ENCODE results near the gene SORCS3. TPM values are rescaled to one million over a fixed set of nuclear protein-coding genes. Genes with fewer than 3 reads are reported as not detected.

SORCS3 gene
- total RNA-seq, 1 experiment from 2014 or later: 0.04 TPM

DNA sequence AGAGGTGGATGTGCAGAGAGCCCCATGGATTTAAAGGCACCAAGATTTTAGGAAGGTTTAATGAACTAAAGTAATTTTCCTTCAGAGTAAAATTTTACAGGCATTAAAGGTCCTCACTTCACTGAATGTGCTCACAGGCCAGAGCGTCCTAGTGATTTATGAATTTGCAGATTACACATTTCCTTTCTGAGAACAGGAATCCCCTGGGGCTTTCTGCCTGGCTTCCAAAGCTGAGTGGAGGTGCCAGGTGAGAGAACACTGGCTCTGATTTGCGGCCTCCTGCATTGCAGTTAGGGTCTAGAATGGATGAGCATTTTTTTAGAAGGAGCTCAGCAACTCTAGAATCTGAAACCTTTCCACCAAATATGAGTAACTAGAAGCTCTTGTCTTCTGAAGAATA is 194.3 kb downstream of the SORCS3 start:
- TF ChIP-seq, protein P1, sequence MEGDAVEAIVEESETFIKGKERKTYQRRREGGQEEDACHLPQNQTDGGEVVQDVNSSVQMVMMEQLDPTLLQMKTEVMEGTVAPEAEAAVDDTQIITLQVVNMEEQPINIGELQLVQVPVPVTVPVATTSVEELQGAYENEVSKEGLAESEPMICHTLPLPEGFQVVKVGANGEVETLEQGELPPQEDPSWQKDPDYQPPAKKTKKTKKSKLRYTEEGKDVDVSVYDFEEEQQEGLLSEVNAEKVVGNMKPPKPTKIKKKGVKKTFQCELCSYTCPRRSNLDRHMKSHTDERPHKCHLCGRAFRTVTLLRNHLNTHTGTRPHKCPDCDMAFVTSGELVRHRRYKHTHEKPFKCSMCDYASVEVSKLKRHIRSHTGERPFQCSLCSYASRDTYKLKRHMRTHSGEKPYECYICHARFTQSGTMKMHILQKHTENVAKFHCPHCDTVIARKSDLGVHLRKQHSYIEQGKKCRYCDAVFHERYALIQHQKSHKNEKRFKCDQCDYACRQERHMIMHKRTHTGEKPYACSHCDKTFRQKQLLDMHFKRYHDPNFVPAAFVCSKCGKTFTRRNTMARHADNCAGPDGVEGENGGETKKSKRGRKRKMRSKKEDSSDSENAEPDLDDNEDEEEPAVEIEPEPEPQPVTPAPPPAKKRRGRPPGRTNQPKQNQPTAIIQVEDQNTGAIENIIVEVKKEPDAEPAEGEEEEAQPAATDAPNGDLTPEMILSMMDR (conservative IDR thresholded peaks at IDR 0.05): no peak
- Histone ChIP-seq H4K20me1 (ENCODE audit: control insufficient read depth, insufficient read depth, insufficient read length) (no peaks in the 10 kb centered on the region), H2AFZ (ENCODE audit: low read length) (no peak overlapping the region), H2AK5ac (ENCODE audit: insufficient read length, low read length) (no peak overlapping the region), H3K79me2 (ENCODE audit: insufficient read depth, low read length) (no peaks in the 10 kb centered on the region), H3K14ac (ENCODE audit: insufficient read depth, low read length) (no peak overlapping the region), H3K9ac (ENCODE audit: extremely low read depth, insufficient read length, low read length) (no peak overlapping the region), H3K79me1 (ENCODE audit: insufficient read depth, low read depth, low read length, poor library complexity, severe bottlenecking) (no peaks in the 10 kb centered on the region), H3K56ac (ENCODE audit: insufficient read length, low read depth, low read length) (no peak overlapping the region), H2BK120ac (ENCODE audit: low read depth, low read length, poor library complexity, severe bottlenecking) (no peak overlapping the region), H3K4ac (ENCODE audit: low read depth, low read length) (no peak overlapping the region), H3K23ac (ENCODE audit: insufficient read length, low read depth, low read length) (no peak overlapping the region), H4K91ac (ENCODE audit: insufficient read length, low read depth, low read length) (no peak overlapping the region), H3T11ph (ENCODE audit: low read length) (no peak overlapping the region), H3K18ac (ENCODE audit: insufficient read length, low read depth, low read length) (no peak overlapping the region), H3K23me2 (ENCODE audit: insufficient read length, low read depth, low read length, poor library complexity, severe bottlenecking) (no peaks in the 10 kb centered on the region), H2BK12ac (ENCODE audit: insufficient read length, low read depth, low read length) (no peak overlapping the region), H4K5ac (ENCODE audit: insufficient read length, low read depth, low read length) (no peak overlapping the region), H3K27ac (ENCODE audit: insufficient read length, low read depth, low read length) (no peak overlapping the region), H2BK15ac (ENCODE audit: low read depth, low read length) (no peak overlapping the region), H3K9me3 (ENCODE audit: control insufficient read depth, low read depth, low read length) (no peaks in the 10 kb centered on the region), H3K27me3 (ENCODE audit: insufficient read depth, low read length) (no peaks in the 10 kb centered on the region), H2BK20ac (ENCODE audit: low read depth, low read length, poor library complexity, severe bottlenecking) (no peak overlapping the region), H4K8ac (replicated peaks; ENCODE audit: insufficient read length, low read depth, low read length) (no peak overlapping the region), H2BK5ac (ENCODE audit: insufficient read length, low read length) (no peak overlapping the region), H3K4me1 (ENCODE audit: insufficient read depth, low read length) (no peaks in the 10 kb centered on the region), H3K4me2 (ENCODE audit: insufficient read depth, insufficient read length, low read length) (no peak overlapping the region)
- no peak overlapping the region for H3K4me3 Mint-ChIP-seq
- WGBS (ENCODE audit: extremely low coverage, insufficient read length, low lambda C conversion rate): no CpG with 5 or more reads among the region's 2 CpGs
- DNase-seq: no peak
- H3K36me3 Mint-ChIP-seq (ENCODE audit: insufficient read depth in 1 of 3, low read depth in 3 of 3): no peaks in the 10 kb centered on the region
- H3K9me3 Mint-ChIP-seq: no peaks in the 10 kb centered on the region
- H3K4me1 Mint-ChIP-seq: 0 out of 4 replicates have a peak, but pooled peaks cover 0 to 7% of the 10 kb centered on the region in 2 experiments
- peaks cover 14% of the 10 kb centered on the region for H3K27me3 Mint-ChIP-seq (ENCODE audit: low read depth)
- no peak overlapping the region for H3K27ac Mint-ChIP-seq

Measured in H9 (cell line).